CD4-positive, alpha-beta T cell treated with Interleukin-15 for 1 hour (primary cell): ENCODE results near the gene RRP1B.
"Not testable (repeated sequence)": the region's sequence is repeated elsewhere in the genome, so short reads cannot be mapped to it uniquely, and the experiment has no call there.

Experiments
- DNase-seq: peaks from one replicate; pipeline ENCODE4 v3.0.0-alpha.2; 2020

The RRP1B gene

GRCh38 chr21:43701936-43702784 is 42.8 kb downstream of the RRP1B start:
- DNase-seq: no peak

- DNase-seq: no peak
These were observed 43.4 kb downstream of the RRP1B start for GRCh38 chr21:43702785-43703034.

GRCh38 chr21:43703035-43703880 is 43.9 kb downstream of the RRP1B start:
- DNase-seq: no peak

GRCh38 chr21:43707462-43707861 is 48.1 kb downstream of the RRP1B start:
- DNase-seq: no peak

- DNase-seq: no peak
These were observed 49.5 kb downstream of the RRP1B start for GRCh38 chr21:43708745-43709381.

GRCh38 chr21:43712268-43712942 is 53.0 kb downstream of the RRP1B start:
- no peak for DNase-seq

GRCh38 chr21:43713123-43713522 is 53.8 kb downstream of the RRP1B start:
- DNase-seq: not testable (repeated sequence)

GRCh38 chr21:43716376-43717165 is 57.2 kb downstream of the RRP1B start:
- no peak for DNase-seq

- no peak for DNase-seq
These were observed 58.0 kb downstream of the RRP1B start for GRCh38 chr21:43717166-43717853.

- no peak for DNase-seq
These were observed 58.9 kb downstream of the RRP1B start for GRCh38 chr21:43717967-43718871.

- peak; percentile 84 for DNase-seq
These were observed 59.8 kb downstream of the RRP1B start, which contains the start of gene PDXK for GRCh38 chr21:43718872-43719747. Gene PDXK, plus strand, starts transcription at chr21:43719129. Its CDS starts 166 bp downstream, at chr21:43719295.

- peak; percentile 40 for DNase-seq
These were observed 60.6 kb downstream of the RRP1B start for GRCh38 chr21:43719748-43720538.

- no peak for DNase-seq
These were observed 61.3 kb downstream of the RRP1B start for GRCh38 chr21:43720539-43721166.

GRCh38 chr21:43721206-43721605 is 61.8 kb downstream of the RRP1B start:
- no peak for DNase-seq

- no peak for DNase-seq
These were observed 62.6 kb downstream of the RRP1B start for GRCh38 chr21:43721939-43722338.

GRCh38 chr21:43723648-43724047 is 64.3 kb downstream of the RRP1B start:
- no peak for DNase-seq

GRCh38 chr21:43726686-43727518 is 67.5 kb downstream of the RRP1B start:
- no peak for DNase-seq
